ENCODE measurements around the gene LKAAEAR1. TPM values are rescaled to one million over a fixed set of nuclear protein-coding genes. Genes with fewer than 3 reads are reported as not detected.

LKAAEAR1 gene
- total RNA-seq, 1 donor from 2014 or later, result not detected

GRCh38 chr20:64052987-64053840 is 31.0 kb downstream of the LKAAEAR1 start:
- peaks cover 22% of the 10 kb centered on the region for H3K27me3 ChIP-seq (ENCODE audit: insufficient read depth, low read length)
- no peak for FAIRE-seq
- H3K79me2 ChIP-seq (ENCODE audit: insufficient read depth, low read length), result no peaks in the 10 kb centered on the region
- H3K4me2 ChIP-seq (ENCODE audit: low read length), result no peak overlapping the region
- no peaks in the 10 kb centered on the region for H3K36me3 ChIP-seq (ENCODE audit: insufficient read depth, low read length)
- H3K9ac ChIP-seq (ENCODE audit: low read length), result no peak overlapping the region
- H3K4me3 ChIP-seq (ENCODE audit: insufficient read depth, low read depth, low read length), result no peak overlapping the region
- Mint-ChIP-seq H3K9me3 (ENCODE audit: unreplicated experiment) (no peaks in the 10 kb centered on the region), H3K4me3 (ENCODE audit: unreplicated experiment) (peak overlapping the region; percentile 20), H3K4me1 (ENCODE audit: low read depth, unreplicated experiment) (peaks cover 6% of the 10 kb centered on the region), H3K36me3 (ENCODE audit: low read depth, unreplicated experiment) (no peaks in the 10 kb centered on the region), H3K27me3 (ENCODE audit: low read depth, unreplicated experiment) (peaks cover 20% of the 10 kb centered on the region), H3K27ac (ENCODE audit: unreplicated experiment) (no peak overlapping the region)
- peaks cover 7% of the 10 kb centered on the region for H3K4me1 ChIP-seq (ENCODE audit: insufficient read depth, low read length)
- no peaks in the 10 kb centered on the region for H3K9me3 ChIP-seq (ENCODE audit: insufficient read depth, low read depth, low read length)
- peak overlapping the region; percentile 18 for H2AFZ ChIP-seq (ENCODE audit: low read depth, low read length)
- H3K27ac ChIP-seq (ENCODE audit: low read depth, low read length), result no peak overlapping the region
- TF ChIP-seq EZH2 (IDR thresholded peaks at IDR 0.05; ENCODE audit: insufficient read depth, low read length) (no peak), CTCF (IDR thresholded peaks at IDR 0.05; ENCODE audit: insufficient read depth, low read depth, low read length) (no peak)
- no peak for DNase-seq (ENCODE audit: low read depth)
- H4K20me1 ChIP-seq (ENCODE audit: insufficient read depth, low read length), result peaks cover 9% of the 10 kb centered on the region

GRCh38 chr20:64052326-64052722 is 31.9 kb downstream of the LKAAEAR1 start:
- no peak overlapping the region for H3K27ac Mint-ChIP-seq (ENCODE audit: unreplicated experiment)
- peaks cover 6% of the 10 kb centered on the region for H3K4me1 Mint-ChIP-seq (ENCODE audit: low read depth, unreplicated experiment)
- Histone ChIP-seq H3K27me3 (ENCODE audit: insufficient read depth, low read length) (peaks cover 30% of the 10 kb centered on the region), H3K4me1 (ENCODE audit: insufficient read depth, low read length) (peaks cover 3% of the 10 kb centered on the region), H4K20me1 (ENCODE audit: insufficient read depth, low read length) (peaks cover 9% of the 10 kb centered on the region), H3K9me3 (ENCODE audit: insufficient read depth, low read depth, low read length) (no peaks in the 10 kb centered on the region), H3K36me3 (ENCODE audit: insufficient read depth, low read length) (no peaks in the 10 kb centered on the region), H3K9ac (ENCODE audit: low read length) (no peak overlapping the region), H3K4me2 (ENCODE audit: low read length) (no peak overlapping the region), H3K27ac (ENCODE audit: low read depth, low read length) (no peak overlapping the region), H2AFZ (ENCODE audit: low read depth, low read length) (no peak overlapping the region), H3K79me2 (ENCODE audit: insufficient read depth, low read length) (no peaks in the 10 kb centered on the region), H3K4me3 (ENCODE audit: insufficient read depth, low read depth, low read length) (no peak overlapping the region)
- no peaks in the 10 kb centered on the region for H3K36me3 Mint-ChIP-seq (ENCODE audit: low read depth, unreplicated experiment)
- no peak overlapping the region for H3K4me3 Mint-ChIP-seq (ENCODE audit: unreplicated experiment)
- H3K27me3 Mint-ChIP-seq (ENCODE audit: low read depth, unreplicated experiment), result peaks cover 26% of the 10 kb centered on the region
- DNase-seq (ENCODE audit: low read depth), result no peak
- H3K9me3 Mint-ChIP-seq (ENCODE audit: unreplicated experiment), result no peaks in the 10 kb centered on the region
- TF ChIP-seq EZH2 (IDR thresholded peaks at IDR 0.05; ENCODE audit: insufficient read depth, low read length) (no peak), CTCF (IDR thresholded peaks at IDR 0.05; ENCODE audit: insufficient read depth, low read depth, low read length) (no peak)
- no peak for FAIRE-seq
